Activated CD8-positive, alpha-beta memory T cell treated with anti-CD3 and anti-CD28 coated beads, Interleukin-2, amount 10 ng/mL, durations not matched to agents 7 days and 5 days (primary cell): ENCODE results near the gene SNTB2. TPM values are rescaled to one million over a fixed set of nuclear protein-coding genes. Genes with fewer than 3 reads are reported as not detected.

Experiments
- ATAC-seq: fragments of 150-1000 bp; cut with Tn5 transposase; one replicate; pipeline ENCODE4 v1.10.0; 2021; ENCODE audit warnings: moderate library complexity
- CTCF ChIA-PET: fragments of 350-600 bp; sonication (Branson Sonifier 250); formaldehyde crosslinking; loops from one replicate; lab custom pipeline; 2021; ENCODE audit warnings: antibody characterized with exemption; lab: Charles Lee
- DNase-seq: peaks from one replicate; pipeline ENCODE4 v3.0.0-alpha.2; 2020
- H3K27ac Mint-ChIP-seq: one replicate; pipeline ENCODE4 v1.8.0; 2021; ENCODE audit warnings: mild to moderate bottlenecking, mixed read lengths
- H3K27me3 Mint-ChIP-seq: one replicate; pipeline ENCODE4 v1.8.0; 2021; ENCODE audit warnings: mixed read lengths
- H3K36me3 Mint-ChIP-seq: one replicate; pipeline ENCODE4 v1.8.0; 2021; ENCODE audit warnings: mild to moderate bottlenecking, mixed read lengths
- H3K4me1 Mint-ChIP-seq: one replicate; pipeline ENCODE4 v1.8.0; 2021; ENCODE audit warnings: mixed read lengths
- H3K4me3 Mint-ChIP-seq: one replicate; pipeline ENCODE4 v1.8.0; 2021; ENCODE audit warnings: mild to moderate bottlenecking, moderate library complexity, mixed read lengths
- H3K9me3 Mint-ChIP-seq: one replicate; pipeline ENCODE4 v1.8.0; 2022; ENCODE audit warnings: low read depth, mixed read lengths
- total RNA-seq, 2 experiments: library from RNA; stranded (reverse); gene quantifications; one replicate each; pipeline ENCODE4 v1.2.3, GENCODE V29; 2021

The SNTB2 gene
- total RNA-seq, 2 experiments from 2014 or later: 21.5 to 30.6 TPM

- Mint-ChIP-seq H3K4me1 (no peaks in the 10 kb centered on the region), H3K9me3 (no peaks in the 10 kb centered on the region), H3K36me3 (no peaks in the 10 kb centered on the region), H3K27me3 (no peaks in the 10 kb centered on the region), H3K4me3 (no peak overlapping the region), H3K27ac (no peak overlapping the region)
- no peak for ATAC-seq
- CTCF ChIA-PET: interaction anchor here (1.3 kb wide), 1 partner anchor 67 kb away, joined by 6 read pairs; no protein-coding TSS in a partner anchor
- no peak for DNase-seq
These were observed 30.5 kb downstream of the SNTB2 start for GRCh38 chr16:69217433-69217832.

- CTCF ChIA-PET: no interaction called here
- DNase-seq (no peak), ATAC-seq (no peak)
- H3K27ac Mint-ChIP-seq: no peak overlapping the region
- H3K4me3 Mint-ChIP-seq: no peak overlapping the region
- H3K9me3 Mint-ChIP-seq: no peaks in the 10 kb centered on the region
- peaks cover 2% of the 10 kb centered on the region for H3K36me3 Mint-ChIP-seq
- H3K27me3 Mint-ChIP-seq: no peaks in the 10 kb centered on the region
- H3K4me1 Mint-ChIP-seq: no peaks in the 10 kb centered on the region
These were observed 32.3 kb downstream of the SNTB2 start for GRCh38 chr16:69219279-69219678.

- no peaks in the 10 kb centered on the region for H3K4me1 Mint-ChIP-seq
- CTCF ChIA-PET: no interaction called here
- H3K36me3 Mint-ChIP-seq: peaks cover 2% of the 10 kb centered on the region
- H3K9me3 Mint-ChIP-seq: no peaks in the 10 kb centered on the region
- no peak for ATAC-seq
- H3K27ac Mint-ChIP-seq: no peak overlapping the region
- H3K4me3 Mint-ChIP-seq: no peak overlapping the region
- no peaks in the 10 kb centered on the region for H3K27me3 Mint-ChIP-seq
- DNase-seq: no peak
These were observed 36.9 kb downstream of the SNTB2 start for GRCh38 chr16:69223882-69224281.

GRCh38 chr16:69225121-69225520 lies 38.2 kb downstream of the SNTB2 start:
- Mint-ChIP-seq H3K9me3 (no peaks in the 10 kb centered on the region), H3K4me1 (no peaks in the 10 kb centered on the region), H3K36me3 (peaks cover 2% of the 10 kb centered on the region), H3K27me3 (no peaks in the 10 kb centered on the region), H3K27ac (no peak overlapping the region), H3K4me3 (no peak overlapping the region)
- ATAC-seq (no peak), DNase-seq (no peak)
- CTCF ChIA-PET: no interaction called here

- Mint-ChIP-seq H3K27ac (no peak overlapping the region), H3K9me3 (no peaks in the 10 kb centered on the region), H3K27me3 (no peaks in the 10 kb centered on the region), H3K4me3 (no peak overlapping the region), H3K4me1 (peaks cover 3% of the 10 kb centered on the region), H3K36me3 (no peaks in the 10 kb centered on the region)
- CTCF ChIA-PET: no interaction called here
- DNase-seq (no peak), ATAC-seq (no peak)
These were observed 46.2 kb downstream of the SNTB2 start for GRCh38 chr16:69233124-69233523.

GRCh38 chr16:69234460-69234859 lies 47.5 kb downstream of the SNTB2 start:
- DNase-seq (no peak), ATAC-seq (no peak)
- H3K4me3 Mint-ChIP-seq: no peak overlapping the region
- H3K27ac Mint-ChIP-seq: no peak overlapping the region
- no peaks in the 10 kb centered on the region for H3K9me3 Mint-ChIP-seq
- peaks cover 3% of the 10 kb centered on the region for H3K4me1 Mint-ChIP-seq
- no peaks in the 10 kb centered on the region for H3K36me3 Mint-ChIP-seq
- no peaks in the 10 kb centered on the region for H3K27me3 Mint-ChIP-seq
- CTCF ChIA-PET: no interaction called here

GRCh38 chr16:69236319-69236718 lies 49.4 kb downstream of the SNTB2 start:
- no peak overlapping the region for H3K4me3 Mint-ChIP-seq
- peaks cover 3% of the 10 kb centered on the region for H3K4me1 Mint-ChIP-seq
- DNase-seq (no peak), ATAC-seq (no peak)
- H3K27ac Mint-ChIP-seq: no peak overlapping the region
- H3K27me3 Mint-ChIP-seq: no peaks in the 10 kb centered on the region
- peaks cover 2% of the 10 kb centered on the region for H3K36me3 Mint-ChIP-seq
- CTCF ChIA-PET: interaction anchor here (1.0 kb wide), 1 partner anchor 14 kb away, joined by 3 read pairs; no protein-coding TSS in a partner anchor
- no peaks in the 10 kb centered on the region for H3K9me3 Mint-ChIP-seq

GRCh38 chr16:69237296-69237695 lies 50.3 kb downstream of the SNTB2 start:
- H3K36me3 Mint-ChIP-seq: peaks cover 2% of the 10 kb centered on the region

GRCh38 chr16:69239851-69240250 lies 52.9 kb downstream of the SNTB2 start:
- Mint-ChIP-seq H3K4me3 (no peak overlapping the region), H3K27me3 (no peaks in the 10 kb centered on the region), H3K4me1 (peaks cover 3% of the 10 kb centered on the region), H3K36me3 (peaks cover 2% of the 10 kb centered on the region), H3K27ac (no peak overlapping the region), H3K9me3 (no peaks in the 10 kb centered on the region)
- no peak for DNase-seq
- no peak for ATAC-seq
- CTCF ChIA-PET: no interaction called here

More at GRCh38 chr16:69237296-69237695, 50.3 kb downstream of the SNTB2 start:
- DNase-seq: no peak
- Mint-ChIP-seq H3K9me3 (no peaks in the 10 kb centered on the region), H3K27ac (no peak overlapping the region), H3K27me3 (no peaks in the 10 kb centered on the region), H3K4me1 (peaks cover 3% of the 10 kb centered on the region), H3K4me3 (no peak overlapping the region)
- CTCF ChIA-PET: no interaction called here
- no peak for ATAC-seq

- Mint-ChIP-seq H3K27ac (no peak overlapping the region), H3K9me3 (no peaks in the 10 kb centered on the region), H3K36me3 (peaks cover 2% of the 10 kb centered on the region), H3K27me3 (no peaks in the 10 kb centered on the region), H3K4me3 (no peak overlapping the region), H3K4me1 (peaks cover under 1% of the 10 kb centered on the region)
- ATAC-seq: no peak
- DNase-seq: no peak
- CTCF ChIA-PET: no interaction called here
These were observed 53.4 kb downstream of the SNTB2 start for GRCh38 chr16:69240331-69240730.

- H3K9me3 Mint-ChIP-seq: no peaks in the 10 kb centered on the region
- no peaks in the 10 kb centered on the region for H3K4me1 Mint-ChIP-seq
- no peak overlapping the region for H3K4me3 Mint-ChIP-seq
- ATAC-seq (no peak), DNase-seq (no peak)
- H3K36me3 Mint-ChIP-seq: peaks cover 9% of the 10 kb centered on the region
- H3K27me3 Mint-ChIP-seq: no peaks in the 10 kb centered on the region
- no peak overlapping the region for H3K27ac Mint-ChIP-seq
- CTCF ChIA-PET: no interaction called here
These were observed 55.0 kb downstream of the SNTB2 start for GRCh38 chr16:69241926-69242325.

GRCh38 chr16:69243479-69243878 lies 56.5 kb downstream of the SNTB2 start:
- Mint-ChIP-seq H3K36me3 (peaks cover 10% of the 10 kb centered on the region), H3K4me3 (no peak overlapping the region), H3K9me3 (no peaks in the 10 kb centered on the region), H3K4me1 (no peaks in the 10 kb centered on the region), H3K27ac (no peak overlapping the region), H3K27me3 (no peaks in the 10 kb centered on the region)
- ATAC-seq: no peak
- no peak for DNase-seq
- CTCF ChIA-PET: no interaction called here

- Mint-ChIP-seq H3K27me3 (no peaks in the 10 kb centered on the region), H3K36me3 (peaks cover 13% of the 10 kb centered on the region), H3K27ac (no peak overlapping the region), H3K9me3 (no peaks in the 10 kb centered on the region), H3K4me3 (no peak overlapping the region), H3K4me1 (no peaks in the 10 kb centered on the region)
- ATAC-seq (no peak), DNase-seq (no peak)
- CTCF ChIA-PET: interaction anchor here (0.8 to 1.0 kb wide), 2 partner anchors 10 to 15 kb away, joined by 3 read pairs; no protein-coding TSS in a partner anchor
These were observed 57.4 kb downstream of the SNTB2 start for GRCh38 chr16:69244336-69244735.

- Mint-ChIP-seq H3K9me3 (no peaks in the 10 kb centered on the region), H3K27me3 (no peaks in the 10 kb centered on the region), H3K4me1 (peaks cover 11% of the 10 kb centered on the region), H3K36me3 (peaks cover 15% of the 10 kb centered on the region), H3K27ac (no peak overlapping the region), H3K4me3 (no peak overlapping the region)
- ATAC-seq (no peak), DNase-seq (no peak)
- CTCF ChIA-PET: no interaction called here
These were observed 63.1 kb downstream of the SNTB2 start for GRCh38 chr16:69250081-69250480.
